ENCODE measurements around the gene DHRS3. TPM values are rescaled to one million over a fixed set of nuclear protein-coding genes. Genes with fewer than 3 reads are reported as not detected.

The DHRS3 gene
- total and polyA plus RNA-seq, 8 donors: 47.7 to 98.6 (median 62.0) TPM

DNA sequence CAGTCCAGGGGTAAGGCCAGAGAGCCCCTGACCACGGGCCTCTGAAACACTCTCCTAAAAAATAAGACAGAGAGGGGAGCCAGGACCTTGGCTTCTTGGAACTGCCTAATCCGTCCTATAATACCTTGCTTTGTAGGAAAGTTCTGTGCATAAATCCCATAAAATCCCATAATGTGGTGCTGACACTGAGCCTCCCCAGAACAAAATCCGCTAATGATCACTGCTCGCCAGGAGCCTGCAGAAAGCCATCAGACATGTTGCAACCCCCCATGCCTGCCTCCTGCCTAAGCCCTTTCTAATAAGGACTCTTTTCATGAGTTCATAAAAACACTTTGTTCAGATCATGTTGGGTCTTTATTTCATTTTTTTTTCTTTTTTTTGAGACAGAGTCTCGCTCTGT, 9.3 kb upstream of the DHRS3 start:
- intact Hi-C loops (cut with DNase I): no loop called here
- no peak for FAIRE-seq

DNA sequence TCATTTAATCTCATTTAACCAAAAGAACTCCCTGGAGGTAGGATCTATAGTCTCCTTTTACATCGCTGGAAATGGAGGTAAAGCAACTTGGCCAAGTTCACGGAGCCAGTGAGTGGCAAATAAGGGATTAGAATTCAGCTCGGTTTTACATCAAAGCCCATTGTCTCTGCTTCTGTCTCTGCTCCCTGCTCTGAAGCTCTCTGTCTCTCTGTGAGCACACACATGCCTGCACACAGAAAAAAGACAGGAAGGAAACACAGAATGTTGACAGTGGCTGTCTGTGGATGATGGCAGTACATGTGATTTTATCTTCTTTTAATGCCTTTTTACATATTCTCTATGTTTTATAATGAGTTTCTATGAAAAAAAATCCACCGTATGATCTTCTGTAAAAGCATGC, 8.9 kb upstream of the DHRS3 start:
- H3K36me3 ChIP-seq: no peaks in the 10 kb centered on the region
- intact Hi-C loops (cut with DNase I): no loop called here
- H3K4me3 ChIP-seq: no peak overlapping the region
- no peaks in the 10 kb centered on the region for H3K9me3 ChIP-seq
- 75 to 80% methylated on average over 4 of the region's 4 CpGs for WGBS, 2 donors
- H3K27ac ChIP-seq: no peak overlapping the region
- TF ChIP-seq, protein P1, sequence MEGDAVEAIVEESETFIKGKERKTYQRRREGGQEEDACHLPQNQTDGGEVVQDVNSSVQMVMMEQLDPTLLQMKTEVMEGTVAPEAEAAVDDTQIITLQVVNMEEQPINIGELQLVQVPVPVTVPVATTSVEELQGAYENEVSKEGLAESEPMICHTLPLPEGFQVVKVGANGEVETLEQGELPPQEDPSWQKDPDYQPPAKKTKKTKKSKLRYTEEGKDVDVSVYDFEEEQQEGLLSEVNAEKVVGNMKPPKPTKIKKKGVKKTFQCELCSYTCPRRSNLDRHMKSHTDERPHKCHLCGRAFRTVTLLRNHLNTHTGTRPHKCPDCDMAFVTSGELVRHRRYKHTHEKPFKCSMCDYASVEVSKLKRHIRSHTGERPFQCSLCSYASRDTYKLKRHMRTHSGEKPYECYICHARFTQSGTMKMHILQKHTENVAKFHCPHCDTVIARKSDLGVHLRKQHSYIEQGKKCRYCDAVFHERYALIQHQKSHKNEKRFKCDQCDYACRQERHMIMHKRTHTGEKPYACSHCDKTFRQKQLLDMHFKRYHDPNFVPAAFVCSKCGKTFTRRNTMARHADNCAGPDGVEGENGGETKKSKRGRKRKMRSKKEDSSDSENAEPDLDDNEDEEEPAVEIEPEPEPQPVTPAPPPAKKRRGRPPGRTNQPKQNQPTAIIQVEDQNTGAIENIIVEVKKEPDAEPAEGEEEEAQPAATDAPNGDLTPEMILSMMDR (IDR thresholded peaks at IDR 0.05): no peak
- no peak for ATAC-seq
- no peak for FAIRE-seq
- H3K4me1 ChIP-seq: peaks cover 5 to 8% (median 7%) of the 10 kb centered on the region in 3 donors
- no peaks in the 10 kb centered on the region for H3K27me3 ChIP-seq
- DNase-seq: no peak

More for the DNA sequence above, 9.3 kb upstream of the DHRS3 start:
- Histone ChIP-seq H3K27me3 (no peaks in the 10 kb centered on the region), H3K27ac (no peak overlapping the region), H3K4me1 (peaks cover under 1 to 4% (median 3%) of the 10 kb centered on the region in 3 donors), H3K4me3 (no peak overlapping the region), H3K36me3 (no peaks in the 10 kb centered on the region), H3K9me3 (no peaks in the 10 kb centered on the region)
- WGBS, 2 donors: 86 to 94% methylated on average over 5 of the region's 5 CpGs
- TF ChIP-seq, protein P1 (IDR thresholded peaks at IDR 0.05): no peak
- DNase-seq: no peak
- ATAC-seq: no peak

DNA sequence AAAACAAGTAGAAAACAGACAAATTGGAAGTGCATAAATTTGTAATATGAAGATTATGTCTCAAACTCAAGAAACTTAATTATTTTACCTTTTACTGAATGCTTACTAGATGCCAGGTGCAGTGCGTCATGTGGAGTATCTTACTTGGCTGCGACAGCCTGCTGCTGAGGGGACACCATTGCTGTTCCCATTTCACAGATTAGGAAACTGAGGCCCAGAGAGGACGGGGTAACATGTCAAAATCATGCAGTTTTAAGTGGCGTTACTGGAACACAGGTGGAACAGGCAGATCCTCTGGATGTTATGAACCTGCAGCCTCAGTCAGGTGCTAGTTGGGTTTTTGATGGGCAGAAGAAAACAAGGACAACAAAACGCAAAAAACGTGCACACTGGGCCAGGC, 7.3 kb upstream of the DHRS3 start:
- ATAC-seq (no peak), DNase-seq (no peak), FAIRE-seq (no peak)
- Histone ChIP-seq H3K4me1 (peaks cover 11 to 14% (median 12%) of the 10 kb centered on the region in 3 donors), H3K4me3 (no peak overlapping the region), H3K27me3 (no peaks in the 10 kb centered on the region), H3K36me3 (no peaks in the 10 kb centered on the region), H3K27ac (no peak overlapping the region), H3K9me3 (no peaks in the 10 kb centered on the region)
- 76 to 81% methylated on average over 6 of the region's 6 CpGs for WGBS, 2 donors
- TF ChIP-seq, protein P1 (IDR thresholded peaks at IDR 0.05): no peak
- intact Hi-C loops (cut with DNase I): no loop called here

DNA sequence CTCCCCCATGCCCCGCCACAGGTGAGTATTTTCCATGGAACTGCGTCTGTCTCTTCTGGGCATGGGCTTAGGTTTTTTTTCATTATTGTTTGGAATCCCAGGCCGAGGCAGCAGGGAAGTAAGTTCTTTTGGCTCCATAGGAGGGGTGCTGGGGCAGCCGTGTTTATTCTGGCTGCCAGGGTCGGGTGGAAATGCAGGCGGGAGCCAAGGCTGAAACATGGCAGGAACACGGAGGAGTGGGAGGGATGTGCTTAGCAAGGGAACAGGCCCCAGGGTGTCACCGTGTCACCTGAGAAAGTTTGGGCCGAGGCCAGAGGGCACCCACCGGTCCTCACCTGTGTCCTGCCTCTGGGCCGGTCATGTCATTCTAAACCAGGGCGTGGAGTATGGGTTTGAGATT, 4.5 kb upstream of the DHRS3 start:
- H3K27ac ChIP-seq: peak overlapping the region; percentile 31 to 75 (median 49)
- no peaks in the 10 kb centered on the region for H3K36me3 ChIP-seq
- peak in 3 of 4 donors; percentile 1 to 3 (median 1) for ATAC-seq
- peak in 5 of 6 donors; percentile 39 to 81 (median 46) for DNase-seq
- H3K9me3 ChIP-seq: no peaks in the 10 kb centered on the region
- intact Hi-C loops (cut with DNase I): no loop called here
- H3K27me3 ChIP-seq: no peaks in the 10 kb centered on the region
- H3K4me3 ChIP-seq: no peak overlapping the region
- TF ChIP-seq, protein P1 (IDR thresholded peaks at IDR 0.05): no peak
- H3K4me1 ChIP-seq: peaks cover 12 to 19% (median 14%) of the 10 kb centered on the region in 3 donors
- no peak for FAIRE-seq
- 20 to 22% methylated on average over 12 of the region's 12 CpGs for WGBS, 2 donors
